Parathyroid adenoma (tissue), 2 donors: ENCODE results near the gene PITX1.

Source experiments
- H2AFZ ChIP-seq: fragments of 300-600 bp; sonication (generic); one replicate; pipeline ENCODE4 v1.7.0; 2017; ENCODE audit warnings: antibody characterized with exemption, mild to moderate bottlenecking
- H3K27ac ChIP-seq: fragments of 300-600 bp; sonication (generic); one replicate; pipeline ENCODE4 v1.7.0; 2017
- H3K27me3 ChIP-seq: fragments of 300-600 bp; sonication (generic); one replicate; pipeline ENCODE4 v1.7.0; 2017; ENCODE audit warnings: low read length; ENCODE audit not compliant: control insufficient read depth, insufficient read depth
- H3K36me3 ChIP-seq: fragments of 300-600 bp; sonication (generic); one replicate; pipeline ENCODE4 v1.7.0; 2017; ENCODE audit warnings: low read length; ENCODE audit not compliant: control insufficient read depth, insufficient read depth
- H3K4me1 ChIP-seq: fragments of 300-600 bp; sonication (generic); one replicate; pipeline ENCODE4 v1.7.0; 2017; ENCODE audit warnings: control low read depth
- H3K4me2 ChIP-seq: fragments of 300-600 bp; sonication (generic); one replicate; pipeline ENCODE4 v1.7.0; 2017; ENCODE audit warnings: low read length
- H3K4me3 ChIP-seq: fragments of 300-600 bp; sonication (generic); one replicate; pipeline ENCODE4 v1.7.0; 2017; ENCODE audit warnings: low read depth, low read length
- H3K79me2 ChIP-seq: fragments of 300-600 bp; sonication (generic); one replicate; pipeline ENCODE4 v1.7.0; 2017; ENCODE audit warnings: control low read depth
- H3K9ac ChIP-seq: fragments of 300-600 bp; sonication (generic); one replicate; pipeline ENCODE4 v1.7.0; 2017; ENCODE audit warnings: mild to moderate bottlenecking
- H3K9me3 ChIP-seq: fragments of 300-600 bp; sonication (generic); one replicate; pipeline ENCODE4 v1.7.0; 2017; ENCODE audit warnings: low read length; ENCODE audit not compliant: control insufficient read depth
- TF ChIP-seq, protein P1 (sequence below): fragments of 300-600 bp; sonication (generic); IDR thresholded peaks from one replicate; pipeline ENCODE4 v1.7.0; 2017; ENCODE audit warnings: antibody characterized with exemption, mild to moderate bottlenecking
- donor health status: primary hyperparathyroidism.

The PITX1 gene

GRCh38 chr5:135020111-135020895, 13.7 kb downstream of the PITX1 start:
- H3K27ac ChIP-seq: no peak overlapping the region

GRCh38 chr5:135019314-135019713, 14.7 kb downstream of the PITX1 start:
- Histone ChIP-seq H3K27me3 (no peaks in the 10 kb centered on the region), H3K27ac (no peak overlapping the region), H3K4me2 (no peak overlapping the region), H3K79me2 (no peaks in the 10 kb centered on the region), H3K4me3 (no peak overlapping the region), H3K4me1 (no peaks in the 10 kb centered on the region), H2AFZ (no peak overlapping the region), H3K36me3 (no peaks in the 10 kb centered on the region), H3K9ac (no peak overlapping the region), H3K9me3 (no peaks in the 10 kb centered on the region)
- TF ChIP-seq, protein P1, sequence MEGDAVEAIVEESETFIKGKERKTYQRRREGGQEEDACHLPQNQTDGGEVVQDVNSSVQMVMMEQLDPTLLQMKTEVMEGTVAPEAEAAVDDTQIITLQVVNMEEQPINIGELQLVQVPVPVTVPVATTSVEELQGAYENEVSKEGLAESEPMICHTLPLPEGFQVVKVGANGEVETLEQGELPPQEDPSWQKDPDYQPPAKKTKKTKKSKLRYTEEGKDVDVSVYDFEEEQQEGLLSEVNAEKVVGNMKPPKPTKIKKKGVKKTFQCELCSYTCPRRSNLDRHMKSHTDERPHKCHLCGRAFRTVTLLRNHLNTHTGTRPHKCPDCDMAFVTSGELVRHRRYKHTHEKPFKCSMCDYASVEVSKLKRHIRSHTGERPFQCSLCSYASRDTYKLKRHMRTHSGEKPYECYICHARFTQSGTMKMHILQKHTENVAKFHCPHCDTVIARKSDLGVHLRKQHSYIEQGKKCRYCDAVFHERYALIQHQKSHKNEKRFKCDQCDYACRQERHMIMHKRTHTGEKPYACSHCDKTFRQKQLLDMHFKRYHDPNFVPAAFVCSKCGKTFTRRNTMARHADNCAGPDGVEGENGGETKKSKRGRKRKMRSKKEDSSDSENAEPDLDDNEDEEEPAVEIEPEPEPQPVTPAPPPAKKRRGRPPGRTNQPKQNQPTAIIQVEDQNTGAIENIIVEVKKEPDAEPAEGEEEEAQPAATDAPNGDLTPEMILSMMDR: no peak

More at GRCh38 chr5:135020111-135020895, 13.7 kb downstream of the PITX1 start:
- H3K9ac ChIP-seq: no peak overlapping the region
- no peak overlapping the region for H3K4me2 ChIP-seq
- TF ChIP-seq, protein P1: no peak
- no peaks in the 10 kb centered on the region for H3K4me1 ChIP-seq
- H2AFZ ChIP-seq: no peak overlapping the region
- H3K36me3 ChIP-seq: no peaks in the 10 kb centered on the region
- H3K9me3 ChIP-seq: no peaks in the 10 kb centered on the region
- H3K27me3 ChIP-seq: no peaks in the 10 kb centered on the region
- H3K4me3 ChIP-seq: no peak overlapping the region
- H3K79me2 ChIP-seq: no peaks in the 10 kb centered on the region

- no peak overlapping the region for H2AFZ ChIP-seq
- TF ChIP-seq, protein P1: no peak
- no peak overlapping the region for H3K9ac ChIP-seq
- H3K4me2 ChIP-seq: no peak overlapping the region
- H3K4me3 ChIP-seq: no peak overlapping the region
- H3K27me3 ChIP-seq: no peaks in the 10 kb centered on the region
- no peaks in the 10 kb centered on the region for H3K4me1 ChIP-seq
- H3K79me2 ChIP-seq: no peaks in the 10 kb centered on the region
- no peaks in the 10 kb centered on the region for H3K36me3 ChIP-seq
- H3K27ac ChIP-seq: no peak overlapping the region
- H3K9me3 ChIP-seq: no peaks in the 10 kb centered on the region
These were observed 15.6 kb downstream of the PITX1 start for GRCh38 chr5:135018457-135018856.

GRCh38 chr5:135016861-135017290, 17.2 kb downstream of the PITX1 start:
- H3K4me2 ChIP-seq: no peak overlapping the region
- no peak overlapping the region for H3K9ac ChIP-seq
- H3K4me3 ChIP-seq: no peak overlapping the region
- no peaks in the 10 kb centered on the region for H3K9me3 ChIP-seq
- H3K79me2 ChIP-seq: no peaks in the 10 kb centered on the region
- H3K27me3 ChIP-seq: no peaks in the 10 kb centered on the region
- TF ChIP-seq, protein P1: no peak
- H2AFZ ChIP-seq: no peak overlapping the region
- no peak overlapping the region for H3K27ac ChIP-seq
- H3K36me3 ChIP-seq: no peaks in the 10 kb centered on the region
- no peaks in the 10 kb centered on the region for H3K4me1 ChIP-seq

GRCh38 chr5:135015942-135016341, 18.1 kb downstream of the PITX1 start:
- no peaks in the 10 kb centered on the region for H3K79me2 ChIP-seq
- H3K27me3 ChIP-seq: no peaks in the 10 kb centered on the region
- no peaks in the 10 kb centered on the region for H3K36me3 ChIP-seq
- no peak overlapping the region for H3K4me3 ChIP-seq
- H3K4me2 ChIP-seq: no peak overlapping the region
- H3K27ac ChIP-seq: no peak overlapping the region
- H3K9ac ChIP-seq: no peak overlapping the region
- no peak overlapping the region for H2AFZ ChIP-seq
- H3K9me3 ChIP-seq: no peaks in the 10 kb centered on the region
- TF ChIP-seq, protein P1: no peak
- no peaks in the 10 kb centered on the region for H3K4me1 ChIP-seq
